Right hindlimb (tissue), 1 donor: ENCODE results near the gene C17orf114.

Experiments
- DNase-seq: peaks from one replicate; pipeline ENCODE4 v3.0.0-alpha.2; 2018

Gene C17orf114

GRCh38 chr17:4786106-4786511 is 16.0 kb downstream of the C17orf114 start, which contains the start of gene VMO1:
Gene VMO1, minus strand, starts transcription at chr17:4786364. Its CDS starts 12 bp downstream, at chr17:4786352.
- no peak for DNase-seq

DNA sequence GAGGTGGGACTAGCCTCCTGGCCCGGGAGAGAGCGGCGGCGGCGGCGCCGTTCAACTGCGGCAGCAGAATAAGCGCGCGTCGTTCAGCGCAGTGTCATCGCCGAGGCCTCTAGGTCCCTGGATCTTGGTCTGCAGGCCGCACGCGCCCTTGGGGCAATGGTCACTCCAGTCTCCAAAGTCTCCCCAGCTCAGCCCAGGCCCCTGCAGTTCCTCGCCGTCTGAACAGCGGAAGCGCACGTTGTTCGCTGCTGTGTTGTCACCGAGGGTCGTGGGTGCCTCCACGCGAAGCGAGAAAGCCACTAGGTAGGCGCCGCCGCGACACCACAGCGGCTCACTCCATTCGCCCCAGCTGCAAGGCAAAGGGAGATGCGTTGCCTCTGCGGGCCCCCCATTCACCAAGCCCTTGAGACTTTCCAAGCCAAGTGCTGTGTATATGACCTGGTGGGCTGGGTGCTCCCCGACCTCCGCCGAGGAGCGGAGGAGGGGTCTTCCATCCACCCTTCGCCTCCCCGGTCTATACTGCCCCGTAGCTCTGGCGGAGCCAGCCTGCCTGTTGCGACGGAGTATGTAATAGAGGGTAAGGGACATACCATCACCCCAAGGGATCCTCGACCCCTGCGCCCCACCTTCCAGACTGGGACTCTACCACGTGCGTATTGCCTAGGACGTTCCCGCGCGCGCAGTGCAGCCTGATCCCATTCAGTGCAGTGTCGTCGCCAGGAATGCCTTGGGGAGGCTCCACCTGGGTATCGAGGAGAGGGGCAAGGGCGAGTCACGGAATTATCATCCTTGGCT is 16.6 kb downstream of the C17orf114 start:
- DNase-seq, result no peak

DNA sequence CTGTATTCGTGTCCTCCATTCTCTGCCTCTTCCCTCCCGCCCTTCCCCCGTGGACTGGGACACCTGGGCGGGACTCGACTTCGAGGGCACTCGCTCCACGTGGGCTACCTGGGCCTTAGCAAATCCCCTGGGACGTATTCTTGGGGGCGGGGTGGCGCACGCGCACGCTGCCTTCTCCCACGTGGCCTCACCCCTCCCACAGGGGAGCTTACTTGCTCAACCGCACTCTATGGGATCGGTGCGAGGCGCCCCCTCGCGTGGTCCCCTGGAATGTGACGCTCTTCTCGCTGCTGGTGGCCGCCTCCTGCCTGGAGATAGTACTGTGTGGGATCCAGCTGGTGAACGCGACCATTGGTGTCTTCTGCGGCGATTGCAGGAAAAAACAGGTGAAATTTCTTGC is 19.5 kb downstream of the C17orf114 start:
- DNase-seq, result no peak

DNA sequence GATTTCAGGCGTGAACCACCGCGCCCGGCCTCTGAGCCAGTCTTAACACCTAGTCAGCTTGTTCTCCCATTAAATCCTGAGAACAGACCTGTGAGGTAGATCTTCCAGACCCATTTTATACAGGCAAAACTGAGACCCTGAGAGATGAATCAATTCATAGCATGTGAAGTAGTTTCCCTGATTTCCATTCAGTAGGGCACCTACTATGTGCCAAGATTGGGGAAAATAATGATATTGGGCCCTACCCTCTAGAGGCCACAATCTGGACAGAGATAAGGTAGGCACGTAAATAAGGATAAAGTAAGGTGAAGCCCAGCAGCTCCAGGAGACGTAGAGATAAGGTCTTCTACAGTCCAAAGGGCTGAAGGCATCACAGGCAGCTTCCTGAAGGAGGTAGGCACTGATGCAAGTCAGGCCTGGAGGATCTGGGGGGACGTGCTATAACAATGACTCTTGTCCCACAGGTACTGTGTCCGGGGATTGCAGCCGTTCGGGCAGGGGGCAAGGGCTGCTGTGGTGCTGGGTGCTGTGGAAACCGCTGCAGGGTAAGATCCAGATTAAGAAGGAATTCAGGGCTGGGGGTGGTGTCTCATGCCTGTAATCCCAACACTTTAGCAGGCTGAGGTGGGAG is 21.7 kb downstream of the C17orf114 start:
- DNase-seq, result no peak

GRCh38 chr17:4777969-4778760 is 24.0 kb downstream of the C17orf114 start:
- no peak for DNase-seq

GRCh38 chr17:4772235-4772613 is 29.9 kb downstream of the C17orf114 start:
- DNase-seq, result no peak

DNA sequence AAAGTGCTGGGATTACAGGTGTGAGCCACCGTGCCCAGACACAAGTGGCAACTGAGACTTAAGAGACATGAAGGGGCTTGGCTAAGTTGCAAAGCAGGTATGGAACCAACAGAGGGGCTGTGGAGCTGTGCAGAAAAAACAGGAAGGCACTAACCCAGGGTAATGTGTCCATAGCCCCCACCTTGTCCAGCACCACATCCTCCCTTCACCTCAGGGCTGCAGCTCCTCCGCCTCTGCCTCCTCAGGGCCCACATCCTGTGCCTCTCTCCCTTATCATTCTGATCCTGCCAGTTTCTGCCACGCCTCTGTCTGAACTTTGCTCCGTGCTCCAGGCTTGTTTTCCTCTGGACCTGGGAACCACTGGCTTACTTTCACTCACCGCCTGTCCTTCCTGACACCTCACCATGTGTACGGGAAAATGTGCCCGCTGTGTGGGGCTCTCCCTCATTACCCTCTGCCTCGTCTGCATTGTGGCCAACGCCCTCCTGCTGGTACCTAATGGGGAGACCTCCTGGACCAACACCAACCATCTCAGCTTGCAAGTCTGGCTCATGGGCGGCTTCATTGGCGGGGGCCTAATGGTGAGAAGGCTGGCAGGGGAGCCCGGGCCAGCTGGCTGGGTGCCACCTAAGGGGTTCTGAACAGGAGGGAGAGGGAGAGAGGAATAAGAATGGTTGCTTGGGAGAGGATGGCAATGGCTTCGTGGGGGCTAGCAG is 30.5 kb downstream of the C17orf114 start, which contains the start of gene TM4SF5:
TM4SF5 (plus strand) TSS at position 368 of the 716 bp plus-strand sequence; CDS start at position 405, 37 bp downstream.
- DNase-seq, result no peak

DNA sequence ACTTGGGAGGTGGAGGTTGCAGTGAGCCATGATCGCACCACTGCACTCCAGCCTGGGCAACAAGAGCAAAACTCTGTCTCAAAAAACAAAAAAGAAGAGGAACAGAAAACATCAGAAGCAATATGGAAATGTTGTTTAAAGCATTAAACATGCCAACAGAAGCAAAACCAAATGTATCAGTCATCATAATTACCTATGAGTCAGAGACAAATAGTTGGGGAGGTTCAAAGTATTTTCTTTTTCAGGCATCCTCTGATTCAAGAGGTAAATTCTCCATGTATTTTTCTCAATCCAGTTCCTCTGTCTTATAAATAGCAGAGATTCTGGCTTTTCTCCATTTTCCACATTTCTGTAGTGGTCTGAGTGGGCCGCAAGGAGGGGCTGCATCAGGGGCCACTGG is 32.5 kb downstream of the C17orf114 start:
- no peak for DNase-seq

- no peak for DNase-seq
Observed at GRCh38 chr17:4768298-4768697, 33.8 kb downstream of the C17orf114 start.

- DNase-seq, result no peak
Observed at GRCh38 chr17:4766723-4767122, 35.4 kb downstream of the C17orf114 start.

DNA sequence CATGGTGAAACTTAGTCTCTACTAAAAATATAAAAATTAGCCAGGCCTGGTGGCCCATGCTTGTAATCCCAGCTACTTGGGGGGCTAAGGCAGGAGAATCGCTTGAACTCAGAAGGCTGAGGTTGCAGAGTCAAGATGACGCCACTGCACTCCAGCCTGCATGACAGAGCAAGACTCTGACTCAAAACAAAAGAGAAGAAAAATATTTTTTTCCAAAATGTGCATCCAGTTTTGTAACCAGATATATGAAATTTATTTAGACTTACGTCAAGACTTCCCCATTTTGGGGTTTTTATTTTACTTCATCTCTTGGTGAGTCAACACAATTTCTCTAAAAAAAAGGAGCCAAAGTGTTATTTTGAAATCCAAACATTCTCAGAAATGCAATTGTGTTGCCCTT is 35.9 kb downstream of the C17orf114 start:
- DNase-seq, result no peak

DNA sequence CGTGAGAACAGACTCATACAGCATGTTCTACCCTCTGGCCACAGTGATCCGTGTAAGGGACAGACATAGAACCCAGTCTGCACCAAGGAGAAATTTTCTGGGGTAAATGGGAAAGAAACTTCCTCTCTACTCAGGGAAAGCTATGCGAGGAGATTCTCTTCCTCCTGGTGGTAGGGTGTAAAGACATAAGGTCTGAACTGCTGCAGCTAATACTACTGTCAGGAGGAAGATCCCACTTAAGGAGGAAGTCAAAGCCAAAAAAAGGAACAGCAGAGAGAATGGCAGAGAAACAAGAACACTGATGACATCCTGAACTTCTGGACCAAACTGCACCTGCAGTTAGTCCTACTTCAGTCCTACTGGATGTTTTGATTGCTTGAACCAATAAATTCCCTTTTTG is 37.5 kb downstream of the C17orf114 start:
- no peak for DNase-seq

- DNase-seq, result no peak
Observed at GRCh38 chr17:4759776-4760236, 42.3 kb downstream of the C17orf114 start.

GRCh38 chr17:4753392-4753791 is 48.7 kb downstream of the C17orf114 start:
- no peak for DNase-seq

- no peak for DNase-seq
Observed at GRCh38 chr17:4751932-4752331, 50.2 kb downstream of the C17orf114 start.
